HPDE6-E6E7 (cell line): ENCODE data around the gene DTNA.
"Not testable (repeated sequence)": the region's sequence is repeated elsewhere in the genome, so short reads cannot be mapped to it uniquely, and the experiment has no call there.

Experiments used
- DNase-seq: peaks from one replicate; pipeline ENCODE4 v3.0.0; 2011; ENCODE audit warnings: missing footprints; ENCODE audit errors: extremely low spot score

The DTNA gene

GRCh38 chr18:34709750-34710441, at the start of gene DTNA:
DTNA (plus strand) TSS chr18:34710298; CDS start chr18:34755977, 45,679 bp downstream.
- no peak for DNase-seq

- DNase-seq, result no peak
These were observed 49.5 kb upstream of the DTNA start for GRCh38 chr18:34660572-34660971.

- DNase-seq, result peak; percentile 47
These were observed 48.5 kb upstream of the DTNA start for GRCh38 chr18:34661464-34662087.

- DNase-seq, result no peak
These were observed 33.1 kb upstream of the DTNA start for GRCh38 chr18:34676816-34677574.

GRCh38 chr18:34689750-34690149, 20.3 kb upstream of the DTNA start:
- DNase-seq, result not testable (repeated sequence)

- DNase-seq, result no peak
These were observed 18.5 kb upstream of the DTNA start for GRCh38 chr18:34691614-34692013.

- DNase-seq, result no peak
These were observed 15.4 kb upstream of the DTNA start for GRCh38 chr18:34694591-34695165.

GRCh38 chr18:34695310-34695709, 14.8 kb upstream of the DTNA start:
- DNase-seq, result no peak

- DNase-seq, result no peak
These were observed 13.4 kb upstream of the DTNA start for GRCh38 chr18:34696671-34697070.

GRCh38 chr18:34697233-34697632, 12.9 kb upstream of the DTNA start:
- DNase-seq, result no peak

GRCh38 chr18:34697891-34698290, 12.2 kb upstream of the DTNA start:
- DNase-seq, result peak; percentile 80

- no peak for DNase-seq
These were observed 8.2 kb upstream of the DTNA start for GRCh38 chr18:34701911-34702310.

- no peak for DNase-seq
These were observed 7.3 kb upstream of the DTNA start for GRCh38 chr18:34702814-34703213.

- no peak for DNase-seq
These were observed 6.0 kb upstream of the DTNA start for GRCh38 chr18:34704074-34704473.

GRCh38 chr18:34704823-34705222, 5.3 kb upstream of the DTNA start:
- no peak for DNase-seq

GRCh38 chr18:34707670-34708069, 2.4 kb upstream of the DTNA start:
- no peak for DNase-seq

- no peak for DNase-seq
These were observed 994 bp upstream of the DTNA start for GRCh38 chr18:34709104-34709503.

GRCh38 chr18:34710458-34710914, 388 bp downstream of the DTNA start:
- DNase-seq, result no peak

GRCh38 chr18:34710934-34711333, 836 bp downstream of the DTNA start:
- DNase-seq, result no peak

GRCh38 chr18:34716111-34716510, 6.0 kb downstream of the DTNA start:
- not testable (repeated sequence) for DNase-seq

GRCh38 chr18:34718610-34719009, 8.5 kb downstream of the DTNA start:
- DNase-seq, result no peak

- no peak for DNase-seq
These were observed 10.1 kb downstream of the DTNA start for GRCh38 chr18:34720220-34720619.
